GM19240 (cell line): Measurements from ENCODE around the gene GOLGA8Q.
"Not testable (repeated sequence)": the region's sequence is repeated elsewhere in the genome, so short reads cannot be mapped to it uniquely, and the experiment has no call there.

Experiments
- DNase-seq: peaks from one replicate; pipeline ENCODE4 v3.0.0; 2011; ENCODE audit warnings: low spot score; ENCODE audit not compliant: insufficient read length

The GOLGA8Q gene, protein sequence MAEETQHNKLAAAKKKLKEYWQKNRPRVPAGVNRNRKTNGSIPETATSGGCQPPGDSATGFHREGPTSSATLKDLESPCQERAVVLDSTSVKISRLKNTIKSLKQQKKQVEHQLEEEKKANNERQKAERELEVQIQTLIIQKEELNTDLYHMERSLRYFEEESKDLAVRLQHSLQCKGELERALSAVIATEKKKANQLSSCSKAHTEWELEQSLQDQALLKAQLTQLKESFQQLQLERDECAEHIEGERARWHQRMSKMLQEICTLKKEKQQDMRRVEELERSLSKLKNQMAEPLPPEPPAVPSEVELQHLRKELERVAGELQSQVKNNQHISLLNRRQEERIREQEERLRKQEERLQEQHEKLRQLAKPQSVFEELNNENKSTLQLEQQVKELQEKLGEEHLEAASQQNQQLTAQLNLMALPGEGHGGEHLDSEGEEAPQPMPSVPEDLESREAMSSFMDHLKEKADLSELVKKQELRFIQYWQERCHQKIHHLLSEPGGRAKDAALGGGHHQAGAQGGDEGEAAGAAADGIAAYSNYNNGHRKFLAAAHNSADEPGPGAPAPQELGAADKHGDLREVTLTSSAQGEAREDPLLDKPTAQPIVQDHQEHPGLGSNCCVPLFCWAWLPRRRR

GRCh38 chr15:30551750-30552149 is at the start of gene GOLGA8Q:
Gene GOLGA8Q, plus strand, starts transcription at chr15:30552050. Its CDS starts 28 bp downstream, at chr15:30552078.
- not testable (repeated sequence) for DNase-seq

- not testable (repeated sequence) for DNase-seq
Measured at GRCh38 chr15:30502904-30503781, 48.7 kb upstream of the GOLGA8Q start.

GRCh38 chr15:30504162-30504843 is 47.5 kb upstream of the GOLGA8Q start:
- DNase-seq: not testable (repeated sequence)

DNA sequence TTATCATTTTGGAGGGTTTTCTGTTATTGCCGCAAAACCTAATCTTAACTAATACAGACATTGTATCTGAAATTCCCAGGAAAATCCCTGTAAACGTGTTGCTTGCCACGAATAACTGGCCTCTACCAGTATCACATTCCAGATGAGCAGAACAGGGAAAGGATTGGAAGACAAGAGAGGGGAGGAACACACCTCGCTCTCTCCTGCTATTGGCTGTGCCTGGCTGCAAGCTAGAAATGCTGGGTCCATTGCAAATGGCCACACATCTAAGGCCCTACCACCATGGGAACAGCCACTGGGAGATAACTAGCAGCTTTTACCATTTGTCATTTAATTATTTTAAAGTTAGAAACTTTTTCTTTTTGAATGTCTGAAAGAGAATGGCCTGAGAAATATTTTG is 37.3 kb upstream of the GOLGA8Q start:
- not testable (repeated sequence) for DNase-seq

DNA sequence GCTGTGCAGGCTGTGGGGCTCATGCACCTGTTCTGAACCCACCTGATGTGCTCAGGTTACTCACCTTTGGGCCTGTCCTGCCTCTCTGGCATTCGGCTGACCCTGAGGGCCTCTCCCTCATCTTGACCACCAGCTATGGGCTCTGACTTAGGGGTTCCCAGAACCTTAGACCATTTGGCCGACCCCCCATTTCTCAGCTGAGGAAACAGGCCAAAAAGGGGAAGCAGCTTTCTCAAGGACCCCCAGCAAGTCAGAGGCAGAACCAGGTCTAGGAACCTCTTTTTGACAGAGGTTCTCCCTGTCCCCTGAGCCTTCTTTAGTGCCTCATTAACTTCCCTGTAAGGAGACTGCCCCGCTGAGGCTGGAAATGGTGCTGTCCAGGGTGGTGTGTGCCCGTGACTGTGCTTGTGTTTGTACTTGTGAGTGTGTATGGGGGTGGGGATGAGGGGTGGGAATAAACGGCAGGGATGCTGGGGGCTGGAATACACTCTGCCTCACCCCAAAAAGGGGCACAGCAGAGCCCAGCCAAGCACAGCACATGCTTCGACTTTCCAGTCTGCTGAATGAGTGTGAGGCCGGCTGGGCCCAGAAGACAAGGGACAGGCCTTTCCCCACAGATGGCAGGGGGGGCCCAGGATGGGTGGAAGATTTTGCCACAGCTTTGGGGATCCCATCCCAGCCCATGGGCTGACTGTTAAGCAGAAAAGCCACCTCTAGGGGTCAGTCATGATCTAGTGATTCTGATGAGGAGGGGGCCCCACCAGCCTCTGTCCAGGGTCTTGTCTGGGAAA is 28.2 kb upstream of the GOLGA8Q start:
- not testable (repeated sequence) for DNase-seq

DNA sequence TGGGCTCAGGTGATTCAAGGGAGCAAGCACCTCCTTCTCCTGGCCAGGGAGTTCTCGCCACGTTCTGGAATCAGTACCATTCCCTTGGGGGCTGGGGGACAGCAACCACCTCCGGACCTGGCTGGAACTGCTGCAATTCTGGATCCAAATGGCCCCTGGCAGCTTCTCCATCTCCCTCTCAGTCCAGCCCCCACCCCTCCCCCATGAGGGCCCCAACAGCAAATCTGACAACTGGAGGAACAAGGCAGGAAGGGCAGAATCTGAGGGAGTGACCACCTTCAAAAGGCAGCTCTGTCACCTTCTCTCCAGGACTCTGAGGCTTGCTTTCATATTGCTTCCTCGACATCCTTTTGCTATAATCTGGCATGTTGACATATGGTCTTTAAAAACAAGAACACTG is 25.9 kb upstream of the GOLGA8Q start:
- not testable (repeated sequence) for DNase-seq

DNA sequence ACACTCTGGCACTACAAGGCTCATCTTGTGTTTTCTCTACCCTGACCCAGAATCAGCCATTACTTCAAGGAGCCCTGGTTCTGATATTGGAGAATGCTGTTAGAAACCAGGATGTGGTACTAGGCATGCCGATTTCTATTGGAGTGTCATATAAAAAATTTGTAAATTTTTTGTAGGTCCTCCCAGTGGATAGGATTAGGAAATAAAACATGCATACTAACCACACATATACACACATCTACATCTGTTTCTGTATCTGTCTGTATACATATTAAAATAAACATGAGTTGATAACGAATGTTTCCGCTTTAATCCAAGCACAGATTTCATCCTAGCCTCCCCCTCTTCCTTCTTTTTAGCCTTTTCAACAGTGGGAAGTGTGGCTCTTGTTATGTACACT is 22.8 kb upstream of the GOLGA8Q start:
- not testable (repeated sequence) for DNase-seq

GRCh38 chr15:30566949-30567348 is 15.1 kb downstream of the GOLGA8Q start:
- DNase-seq: not testable (repeated sequence)

DNA sequence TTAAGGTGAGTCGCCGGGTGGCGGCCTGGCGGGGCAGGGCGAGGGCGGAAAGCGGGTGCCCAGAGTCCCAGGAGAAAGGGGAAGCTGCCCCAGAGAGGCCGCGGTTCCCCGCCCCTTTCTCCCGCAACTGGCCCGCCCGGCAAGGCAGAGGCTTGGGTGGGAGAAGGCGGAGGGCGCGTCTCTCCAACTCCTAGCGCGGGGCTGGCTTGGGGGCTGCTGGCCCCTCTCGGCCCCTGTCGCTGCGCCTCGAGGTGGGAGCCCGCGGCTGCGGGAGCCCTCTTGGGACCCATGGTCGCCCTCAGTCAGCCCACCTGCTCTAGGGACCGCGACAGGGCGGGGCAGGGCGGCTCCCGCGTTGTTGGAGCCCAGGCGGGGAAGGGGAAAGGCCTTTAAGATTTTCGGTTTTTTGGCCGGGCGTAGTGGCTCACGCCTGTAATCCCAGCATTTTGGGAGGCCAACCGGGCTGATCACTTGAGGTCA is 21.2 kb downstream of the GOLGA8Q start:
- DNase-seq: not testable (repeated sequence)

GRCh38 chr15:30579394-30579970 is 27.6 kb downstream of the GOLGA8Q start:
- DNase-seq: not testable (repeated sequence)

DNA sequence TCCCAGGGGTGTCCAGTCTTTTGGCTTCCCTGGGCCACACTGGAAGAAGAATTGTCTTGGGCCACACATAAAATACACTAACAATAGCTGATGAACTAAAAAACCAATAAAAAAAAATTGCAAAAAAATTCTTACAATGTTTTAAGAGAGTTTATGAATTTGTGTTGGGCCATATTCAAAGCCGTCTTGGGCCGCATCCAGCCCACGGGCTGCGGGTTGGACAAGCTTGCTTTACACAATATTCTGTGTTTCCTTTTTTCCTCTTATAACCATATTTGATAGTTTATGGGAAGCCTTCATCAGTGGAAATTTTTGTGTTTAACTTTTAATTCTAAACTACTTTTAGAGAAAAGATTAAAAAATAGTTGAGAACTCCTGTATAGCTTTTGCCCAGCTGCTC is 28.9 kb downstream of the GOLGA8Q start:
- not testable (repeated sequence) for DNase-seq

DNA sequence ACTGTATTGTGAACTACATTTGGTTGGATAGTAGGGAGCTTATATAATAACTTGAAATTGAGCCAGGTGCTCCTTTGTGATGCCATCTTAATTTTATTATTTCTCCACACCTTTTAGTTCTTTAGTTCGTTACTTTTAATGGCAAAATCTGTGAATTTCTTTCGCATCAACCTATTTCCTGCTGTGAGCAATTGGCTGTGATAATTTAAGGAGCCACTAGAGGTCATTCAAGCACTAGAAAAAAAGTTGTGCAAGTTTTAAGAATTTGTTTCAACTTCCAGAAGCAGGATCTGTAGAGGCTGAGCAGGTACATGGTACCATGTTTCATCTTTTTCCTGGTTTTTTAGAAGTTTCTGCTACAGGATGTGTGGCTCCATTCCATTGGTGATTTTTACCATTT is 47.1 kb downstream of the GOLGA8Q start:
- DNase-seq: not testable (repeated sequence)

DNA sequence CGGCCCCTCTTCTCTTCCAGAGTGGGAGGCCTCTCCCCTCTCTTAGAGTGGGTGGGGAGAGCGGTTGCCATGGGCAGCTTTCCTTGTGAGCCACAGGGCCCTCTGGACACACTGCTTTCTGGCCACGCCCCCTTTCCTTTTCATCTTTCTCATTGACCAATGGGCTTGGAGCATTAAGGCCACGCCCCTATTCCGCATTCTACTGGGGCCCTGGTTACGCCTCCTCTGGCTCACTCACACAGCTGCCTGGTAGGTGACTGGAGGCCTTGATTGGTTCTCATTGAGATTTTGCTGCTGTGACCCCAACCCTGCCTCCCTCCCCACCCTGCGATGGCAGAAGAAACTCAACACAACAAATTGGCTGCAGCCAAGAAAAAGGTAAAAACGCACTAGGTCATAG is 51.9 kb downstream of the GOLGA8Q start, which contains the start of gene GOLGA8H:
TSS of gene GOLGA8H (plus strand) at position 233 of the 400 bp plus-strand sequence. CDS start at position 331, 98 bp downstream.
- DNase-seq: not testable (repeated sequence)
